Measurements from ENCODE around the gene MRPL18.
"Not testable (repeated sequence)": the region's sequence is repeated elsewhere in the genome, so short reads cannot be mapped to it uniquely, and the experiment has no call there.

The MRPL18 gene

GRCh38 chr6:159790149-159790955, at the start of gene MRPL18:
Gene MRPL18, plus strand, starts transcription at chr6:159790467. Its CDS starts 121 bp downstream, at chr6:159790588.
- no peak for FAIRE-seq

- no peak for FAIRE-seq
Measured at GRCh38 chr6:159742165-159742564, 48.1 kb upstream of the MRPL18 start.

- FAIRE-seq: no peak
Measured at GRCh38 chr6:159745081-159745480, 45.2 kb upstream of the MRPL18 start.

DNA sequence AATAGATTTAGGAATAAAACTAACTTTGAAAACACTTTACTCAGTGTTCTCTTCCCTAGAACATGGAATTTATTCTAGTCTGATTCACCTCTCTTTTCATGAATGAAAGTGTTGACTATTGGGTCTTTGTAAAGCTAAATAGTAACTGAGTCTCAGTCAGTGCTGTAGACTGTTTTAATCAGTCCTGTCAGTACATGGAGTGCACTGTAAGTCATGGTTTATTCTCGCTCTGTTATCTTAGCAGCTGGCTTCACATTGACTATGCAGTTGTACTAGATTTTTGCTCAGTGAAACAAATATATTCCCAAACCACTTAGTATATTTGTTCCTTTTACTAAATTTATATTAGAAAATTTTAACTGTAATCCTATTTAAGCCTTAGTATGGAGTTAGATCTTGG, 43.5 kb upstream of the MRPL18 start:
- FAIRE-seq: no peak

GRCh38 chr6:159748127-159748526, 42.1 kb upstream of the MRPL18 start:
- FAIRE-seq: not testable (repeated sequence)

DNA sequence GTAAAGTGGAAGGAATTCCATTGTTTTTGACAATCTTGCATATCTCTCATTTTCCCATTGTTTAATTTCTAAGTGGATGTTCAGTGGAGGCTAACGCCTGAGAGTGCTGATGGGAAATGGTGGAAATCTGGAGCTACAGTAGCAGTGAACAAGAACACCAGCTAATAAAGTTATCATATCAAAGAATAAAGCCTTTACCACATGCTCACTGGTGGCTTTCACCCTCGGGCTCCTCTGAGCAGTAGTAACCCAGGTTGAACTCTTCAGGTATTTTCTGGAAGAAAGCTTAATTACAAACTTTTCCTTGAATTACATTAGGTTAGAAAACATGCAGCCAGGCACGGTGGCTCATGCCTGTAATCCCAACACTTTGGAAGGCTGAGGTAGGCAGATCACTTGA, 38.8 kb upstream of the MRPL18 start:
- FAIRE-seq: no peak

GRCh38 chr6:159753081-159753872, 37.0 kb upstream of the MRPL18 start:
- FAIRE-seq: no peak

DNA sequence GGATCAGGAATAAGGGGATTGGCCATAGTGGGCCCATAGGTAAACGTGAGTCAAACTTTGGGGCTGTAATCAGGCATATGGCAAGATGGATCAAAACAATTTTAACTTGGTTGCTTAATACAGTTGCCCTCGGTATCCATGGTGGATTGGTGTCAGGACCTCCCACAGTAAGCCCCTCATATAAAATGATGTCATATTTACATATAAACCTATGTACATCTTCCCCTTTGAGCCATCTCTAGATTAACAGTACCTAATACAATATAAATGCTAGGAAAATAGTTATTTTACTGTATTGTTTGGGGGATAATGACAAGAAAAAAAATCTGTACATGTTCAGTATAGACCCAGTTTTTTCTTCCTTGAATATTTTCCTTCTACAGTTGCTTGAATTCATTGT, 35.9 kb upstream of the MRPL18 start:
- no peak for FAIRE-seq

GRCh38 chr6:159754959-159755914, 35.0 kb upstream of the MRPL18 start:
- no peak for FAIRE-seq

GRCh38 chr6:159756508-159756907, 33.8 kb upstream of the MRPL18 start:
- FAIRE-seq: no peak

GRCh38 chr6:159758031-159759001, 32.0 kb upstream of the MRPL18 start:
- FAIRE-seq: no peak

GRCh38 chr6:159759645-159760044, 30.6 kb upstream of the MRPL18 start:
- FAIRE-seq: no peak

DNA sequence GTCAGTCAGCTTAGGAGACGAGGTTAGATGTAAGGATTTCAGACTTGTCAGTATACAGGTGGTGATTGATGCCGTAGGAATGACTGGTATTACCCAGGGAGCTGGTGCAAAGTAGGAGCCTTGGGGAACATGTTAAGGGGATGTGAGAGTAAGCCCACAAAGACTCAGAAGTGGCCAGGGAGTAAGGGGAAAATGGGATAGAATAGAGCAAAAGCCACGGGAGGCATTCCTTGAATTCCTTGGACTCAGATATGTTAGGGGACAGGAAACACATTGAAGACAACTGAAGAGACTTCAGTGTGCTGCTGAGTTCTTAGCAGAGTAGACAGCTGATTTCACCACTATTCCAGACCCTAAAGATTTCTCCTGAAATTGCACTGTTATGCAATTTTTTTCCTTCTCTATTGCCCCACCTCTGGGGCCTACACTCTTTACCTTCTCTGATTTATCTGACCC, 29.6 kb upstream of the MRPL18 start:
- no peak for FAIRE-seq

- FAIRE-seq: no peak
Measured at GRCh38 chr6:159761129-159761872, 29.0 kb upstream of the MRPL18 start.

DNA sequence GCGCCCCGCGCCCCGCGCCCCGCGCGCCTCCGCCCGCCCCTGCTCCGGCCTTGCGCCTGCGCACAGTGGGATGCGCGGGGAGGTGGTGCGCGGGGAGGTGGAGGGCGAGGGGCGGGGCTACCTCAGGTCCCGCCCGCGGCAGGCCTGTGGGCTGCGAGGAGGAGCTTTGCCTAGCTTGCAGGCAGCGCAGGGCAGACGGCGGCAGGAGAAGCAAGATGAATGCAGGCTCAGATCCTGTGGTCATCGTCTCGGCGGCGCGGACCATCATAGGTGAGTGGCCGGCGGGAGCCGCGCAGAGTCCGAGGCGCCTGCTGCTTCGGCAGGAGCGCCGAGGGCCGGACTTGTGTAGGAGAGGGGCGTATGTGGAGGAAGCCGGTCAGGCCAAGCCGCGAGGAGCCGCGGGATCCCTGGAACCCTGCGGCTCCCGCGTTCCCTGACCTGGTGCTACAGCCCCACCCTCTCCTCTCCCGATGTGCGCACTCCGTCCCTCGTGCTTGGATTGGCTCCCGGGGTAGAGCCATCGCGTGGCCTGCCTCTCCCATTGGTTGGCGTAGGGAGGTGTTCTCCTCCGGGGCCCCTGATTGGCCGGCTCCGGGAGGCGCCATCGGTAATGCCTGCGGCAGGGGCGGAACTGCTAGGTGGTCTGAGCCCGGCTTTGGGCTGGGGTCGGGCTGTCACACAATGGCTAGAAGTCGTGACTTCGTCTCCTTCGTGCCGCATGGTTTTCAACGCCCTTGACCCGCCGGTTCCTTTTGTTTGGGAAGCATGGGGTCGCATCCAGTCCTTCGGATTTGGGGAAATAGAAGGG, 28.2 kb upstream of the MRPL18 start, which contains the start of gene ACAT2:
Gene ACAT2, plus strand, starts transcription at position 173 of the 808 bp plus-strand sequence. Its CDS starts 43 bp downstream, at position 216.
- FAIRE-seq: no peak

DNA sequence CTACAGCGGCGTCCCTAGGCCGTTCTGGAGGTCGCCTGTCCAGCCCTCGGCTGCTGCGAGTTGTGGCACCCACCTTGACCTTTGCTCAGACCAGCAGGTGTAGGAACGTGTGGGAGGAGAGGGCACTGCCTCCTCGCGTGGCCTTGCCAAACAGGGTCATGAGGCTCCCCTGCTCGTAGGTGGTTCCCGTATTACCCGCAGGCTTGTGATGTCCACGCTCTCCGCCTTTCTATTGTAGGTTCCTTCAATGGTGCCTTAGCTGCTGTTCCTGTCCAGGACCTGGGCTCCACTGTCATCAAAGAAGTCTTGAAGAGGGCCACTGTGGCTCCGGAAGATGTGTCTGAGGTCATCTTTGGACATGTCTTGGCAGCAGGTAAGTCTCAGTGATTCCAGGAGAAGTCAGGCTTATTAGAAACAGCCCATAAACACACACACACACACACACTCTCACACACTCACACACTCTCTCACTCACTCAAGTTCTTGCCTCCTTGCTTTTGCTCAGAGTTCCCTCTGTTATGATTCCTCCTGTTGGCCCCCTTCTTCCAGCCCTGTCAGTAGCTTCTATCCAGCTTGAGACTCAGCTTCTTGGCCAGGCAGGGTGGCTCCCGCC, 27.5 kb upstream of the MRPL18 start:
- FAIRE-seq: no peak

DNA sequence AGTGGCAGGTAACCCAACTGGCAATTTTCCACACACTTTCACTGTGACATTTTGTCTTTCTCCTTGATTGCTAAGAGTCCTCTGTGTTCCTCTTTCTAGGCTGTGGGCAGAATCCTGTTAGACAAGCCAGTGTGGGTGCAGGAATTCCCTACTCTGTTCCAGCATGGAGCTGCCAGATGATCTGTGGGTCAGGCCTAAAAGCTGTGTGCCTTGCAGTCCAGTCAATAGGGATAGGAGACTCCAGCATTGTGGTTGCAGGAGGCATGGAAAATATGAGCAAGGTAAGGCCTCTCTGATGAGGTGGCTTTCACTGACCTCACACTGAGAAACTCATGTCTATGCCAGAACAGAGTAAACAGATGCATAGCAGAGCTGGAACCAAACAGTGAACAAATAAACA, 23.4 kb upstream of the MRPL18 start:
- FAIRE-seq: no peak

GRCh38 chr6:159769470-159769869, 20.8 kb upstream of the MRPL18 start:
- no peak for FAIRE-seq

DNA sequence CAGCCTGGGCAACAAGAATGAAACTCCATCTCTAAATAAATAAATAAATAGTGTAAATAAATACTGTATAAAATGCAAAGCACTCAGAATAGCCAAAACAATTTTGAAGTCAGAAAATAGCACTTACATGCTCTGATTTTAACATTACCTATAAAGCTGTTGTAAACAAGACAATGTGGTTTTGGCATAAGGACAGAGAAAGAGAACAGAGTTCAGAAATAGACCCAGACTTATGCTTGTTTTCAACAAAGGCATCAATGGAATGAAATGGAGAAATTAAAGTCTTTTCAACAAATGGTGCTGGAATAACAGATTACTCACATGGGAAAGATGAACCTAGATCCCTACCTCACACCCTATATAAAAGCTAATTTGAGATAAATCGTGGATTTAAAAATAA, 18.1 kb upstream of the MRPL18 start:
- no peak for FAIRE-seq

All from colon (tissue), 2 donors.